ENCODE results near the gene PSTPIP2. TPM values are rescaled to one million over a fixed set of nuclear protein-coding genes. Genes with fewer than 3 reads are reported as not detected.

The PSTPIP2 gene
- total and polyA plus RNA-seq, 2 experiments from 2014 or later: 1.4 to 2.6 TPM

DNA sequence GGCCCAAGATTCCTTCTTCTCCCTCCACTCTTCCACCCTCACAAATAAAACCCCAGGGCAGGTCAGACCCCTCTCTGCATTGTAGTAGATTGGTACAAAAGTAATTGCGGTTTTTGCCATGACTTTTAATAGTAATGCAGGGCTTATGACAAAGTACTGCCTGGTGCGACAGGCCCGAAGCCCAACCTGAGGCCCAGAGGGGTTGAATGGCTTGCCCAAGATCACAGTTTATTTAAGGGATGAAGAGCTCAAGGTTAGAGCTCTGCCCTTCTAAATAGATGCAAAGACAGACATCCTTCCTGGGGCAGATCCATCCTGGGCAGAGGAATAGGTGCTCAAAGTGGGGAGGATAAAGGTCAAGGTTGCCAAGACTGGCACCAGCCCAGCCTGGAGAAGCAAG, 899 bp upstream of the PSTPIP2 start (continued):
- TF ChIP-seq EZH2 (IDR thresholded peaks at IDR 0.05; ENCODE audit: low read depth, unreplicated experiment): no peak
- no peak for TF ChIP-seq POLR2AphosphoS5 (IDR thresholded peaks at IDR 0.05; ENCODE audit: low read depth)
- no peak for TF ChIP-seq ZNF331 (CRISPR knock-in tag; IDR thresholded peaks at IDR 0.05; ENCODE audit: low read depth)

DNA sequence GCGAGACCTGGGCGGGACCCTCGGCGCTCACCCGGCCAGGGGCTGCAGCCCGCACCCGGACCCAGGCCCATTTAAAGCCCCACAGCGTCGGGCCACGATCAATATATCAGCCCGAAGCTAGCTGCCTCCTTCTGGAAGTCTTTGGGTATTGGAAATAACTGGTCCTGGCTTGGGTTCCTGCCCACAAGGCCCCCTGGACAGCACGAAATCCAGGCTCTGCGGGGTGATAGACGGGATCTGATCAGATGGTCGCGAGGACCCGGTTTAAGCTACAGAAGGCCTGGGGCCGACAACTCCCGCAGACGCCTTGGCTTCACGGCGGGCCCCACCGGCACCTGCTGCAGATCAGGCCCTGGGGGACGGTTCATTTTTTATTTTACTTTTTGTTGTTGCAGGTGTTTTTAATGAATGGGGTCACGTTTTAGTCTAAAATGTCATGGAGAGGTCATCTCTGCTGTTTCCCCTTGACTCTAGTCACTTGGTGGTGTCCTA, 362 bp upstream of the PSTPIP2 start:
- no peaks in the 10 kb centered on the region for H3K79me2 ChIP-seq (replicated peaks; ENCODE audit: insufficient read depth)

More for the DNA sequence above, 362 bp upstream of the PSTPIP2 start:
- DNase-seq (ENCODE audit: low spot score) (no peak), ATAC-seq (peak; percentile 31)
- no peak overlapping the region for H3K27ac ChIP-seq (ENCODE audit: low read depth)
- H3K36me3 Mint-ChIP-seq (ENCODE audit: low read depth): peaks cover 6% of the 10 kb centered on the region; the same call in 1 of the 3 replicates
- H3K4me2 ChIP-seq: peak overlapping the region; percentile 88
- 0 out of 2 replicates have a peak, but pooled peaks cover 1% of the 10 kb centered on the region for H3K36me3 ChIP-seq (ENCODE audit: insufficient read depth)
- H3K27ac Mint-ChIP-seq: no peak overlapping the region
- H4K20me1 ChIP-seq (replicated peaks; ENCODE audit: insufficient read depth): peaks cover 15% of the 10 kb centered on the region
- H3K4me3 ChIP-seq: peak overlapping the region; percentile 81
- peak overlapping the region; percentile 98 for H2AFZ ChIP-seq
- no peaks in the 10 kb centered on the region for H3K9me3 Mint-ChIP-seq
- peaks cover 2% of the 10 kb centered on the region; the same call in 2 of the 3 replicates for H3K4me1 Mint-ChIP-seq
- H3K27me3 ChIP-seq (ENCODE audit: insufficient read depth): peaks cover 39% of the 10 kb centered on the region
- H3F3A ChIP-seq (replicated peaks; ENCODE audit: low read depth): peaks cover 9% of the 10 kb centered on the region; the same call in 1 of the 2 replicates
- peak overlapping the region; percentile 77 for H3K4me3 Mint-ChIP-seq
- TF ChIP-seq, protein P1, sequence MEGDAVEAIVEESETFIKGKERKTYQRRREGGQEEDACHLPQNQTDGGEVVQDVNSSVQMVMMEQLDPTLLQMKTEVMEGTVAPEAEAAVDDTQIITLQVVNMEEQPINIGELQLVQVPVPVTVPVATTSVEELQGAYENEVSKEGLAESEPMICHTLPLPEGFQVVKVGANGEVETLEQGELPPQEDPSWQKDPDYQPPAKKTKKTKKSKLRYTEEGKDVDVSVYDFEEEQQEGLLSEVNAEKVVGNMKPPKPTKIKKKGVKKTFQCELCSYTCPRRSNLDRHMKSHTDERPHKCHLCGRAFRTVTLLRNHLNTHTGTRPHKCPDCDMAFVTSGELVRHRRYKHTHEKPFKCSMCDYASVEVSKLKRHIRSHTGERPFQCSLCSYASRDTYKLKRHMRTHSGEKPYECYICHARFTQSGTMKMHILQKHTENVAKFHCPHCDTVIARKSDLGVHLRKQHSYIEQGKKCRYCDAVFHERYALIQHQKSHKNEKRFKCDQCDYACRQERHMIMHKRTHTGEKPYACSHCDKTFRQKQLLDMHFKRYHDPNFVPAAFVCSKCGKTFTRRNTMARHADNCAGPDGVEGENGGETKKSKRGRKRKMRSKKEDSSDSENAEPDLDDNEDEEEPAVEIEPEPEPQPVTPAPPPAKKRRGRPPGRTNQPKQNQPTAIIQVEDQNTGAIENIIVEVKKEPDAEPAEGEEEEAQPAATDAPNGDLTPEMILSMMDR (conservative IDR thresholded peaks at IDR 0.05; ENCODE audit: low read depth in 2 of 2): no peak
- TF ChIP-seq, protein P2, sequence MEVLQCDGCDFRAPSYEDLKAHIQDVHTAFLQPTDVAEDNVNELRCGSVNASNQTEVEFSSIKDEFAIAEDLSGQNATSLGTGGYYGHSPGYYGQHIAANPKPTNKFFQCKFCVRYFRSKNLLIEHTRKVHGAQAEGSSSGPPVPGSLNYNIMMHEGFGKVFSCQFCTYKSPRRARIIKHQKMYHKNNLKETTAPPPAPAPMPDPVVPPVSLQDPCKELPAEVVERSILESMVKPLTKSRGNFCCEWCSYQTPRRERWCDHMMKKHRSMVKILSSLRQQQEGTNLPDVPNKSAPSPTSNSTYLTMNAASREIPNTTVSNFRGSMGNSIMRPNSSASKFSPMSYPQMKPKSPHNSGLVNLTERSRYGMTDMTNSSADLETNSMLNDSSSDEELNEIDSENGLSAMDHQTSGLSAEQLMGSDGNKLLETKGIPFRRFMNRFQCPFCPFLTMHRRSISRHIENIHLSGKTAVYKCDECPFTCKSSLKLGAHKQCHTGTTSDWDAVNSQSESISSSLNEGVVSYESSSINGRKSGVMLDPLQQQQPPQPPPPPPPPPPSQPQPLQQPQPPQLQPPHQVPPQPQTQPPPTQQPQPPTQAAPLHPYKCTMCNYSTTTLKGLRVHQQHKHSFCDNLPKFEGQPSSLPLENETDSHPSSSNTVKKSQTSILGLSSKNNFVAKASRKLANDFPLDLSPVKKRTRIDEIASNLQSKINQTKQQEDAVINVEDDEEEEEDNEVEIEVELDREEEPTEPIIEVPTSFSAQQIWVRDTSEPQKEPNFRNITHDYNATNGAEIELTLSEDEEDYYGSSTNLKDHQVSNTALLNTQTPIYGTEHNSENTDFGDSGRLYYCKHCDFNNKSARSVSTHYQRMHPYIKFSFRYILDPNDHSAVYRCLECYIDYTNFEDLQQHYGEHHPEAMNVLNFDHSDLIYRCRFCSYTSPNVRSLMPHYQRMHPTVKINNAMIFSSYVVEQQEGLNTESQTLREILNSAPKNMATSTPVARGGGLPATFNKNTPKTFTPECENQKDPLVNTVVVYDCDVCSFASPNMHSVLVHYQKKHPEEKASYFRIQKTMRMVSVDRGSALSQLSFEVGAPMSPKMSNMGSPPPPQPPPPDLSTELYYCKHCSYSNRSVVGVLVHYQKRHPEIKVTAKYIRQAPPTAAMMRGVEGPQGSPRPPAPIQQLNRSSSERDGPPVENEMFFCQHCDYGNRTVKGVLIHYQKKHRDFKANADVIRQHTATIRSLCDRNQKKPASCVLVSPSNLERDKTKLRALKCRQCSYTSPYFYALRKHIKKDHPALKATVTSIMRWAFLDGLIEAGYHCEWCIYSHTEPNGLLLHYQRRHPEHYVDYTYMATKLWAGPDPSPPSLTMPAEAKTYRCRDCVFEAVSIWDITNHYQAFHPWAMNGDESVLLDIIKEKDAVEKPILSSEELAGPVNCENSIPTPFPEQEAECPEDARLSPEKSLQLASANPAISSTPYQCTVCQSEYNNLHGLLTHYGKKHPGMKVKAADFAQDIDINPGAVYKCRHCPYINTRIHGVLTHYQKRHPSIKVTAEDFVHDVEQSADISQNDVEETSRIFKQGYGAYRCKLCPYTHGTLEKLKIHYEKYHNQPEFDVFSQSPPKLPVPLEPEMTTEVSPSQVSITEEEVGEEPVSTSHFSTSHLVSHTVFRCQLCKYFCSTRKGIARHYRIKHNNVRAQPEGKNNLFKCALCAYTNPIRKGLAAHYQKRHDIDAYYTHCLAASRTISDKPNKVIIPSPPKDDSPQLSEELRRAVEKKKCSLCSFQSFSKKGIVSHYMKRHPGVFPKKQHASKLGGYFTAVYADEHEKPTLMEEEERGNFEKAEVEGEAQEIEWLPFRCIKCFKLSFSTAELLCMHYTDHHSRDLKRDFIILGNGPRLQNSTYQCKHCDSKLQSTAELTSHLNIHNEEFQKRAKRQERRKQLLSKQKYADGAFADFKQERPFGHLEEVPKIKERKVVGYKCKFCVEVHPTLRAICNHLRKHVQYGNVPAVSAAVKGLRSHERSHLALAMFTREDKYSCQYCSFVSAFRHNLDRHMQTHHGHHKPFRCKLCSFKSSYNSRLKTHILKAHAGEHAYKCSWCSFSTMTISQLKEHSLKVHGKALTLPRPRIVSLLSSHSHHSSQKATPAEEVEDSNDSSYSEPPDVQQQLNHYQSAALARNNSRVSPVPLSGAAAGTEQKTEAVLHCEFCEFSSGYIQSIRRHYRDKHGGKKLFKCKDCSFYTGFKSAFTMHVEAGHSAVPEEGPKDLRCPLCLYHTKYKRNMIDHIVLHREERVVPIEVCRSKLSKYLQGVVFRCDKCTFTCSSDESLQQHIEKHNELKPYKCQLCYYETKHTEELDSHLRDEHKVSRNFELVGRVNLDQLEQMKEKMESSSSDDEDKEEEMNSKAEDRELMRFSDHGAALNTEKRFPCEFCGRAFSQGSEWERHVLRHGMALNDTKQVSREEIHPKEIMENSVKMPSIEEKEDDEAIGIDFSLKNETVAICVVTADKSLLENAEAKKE (CRISPR knock-in tag; IDR thresholded peaks at IDR 0.05): no peak
- TF ChIP-seq CREB1 (CRISPR knock-in tag; IDR thresholded peaks at IDR 0.05; ENCODE audit: low read depth): no peak
- TF ChIP-seq, protein P3, sequence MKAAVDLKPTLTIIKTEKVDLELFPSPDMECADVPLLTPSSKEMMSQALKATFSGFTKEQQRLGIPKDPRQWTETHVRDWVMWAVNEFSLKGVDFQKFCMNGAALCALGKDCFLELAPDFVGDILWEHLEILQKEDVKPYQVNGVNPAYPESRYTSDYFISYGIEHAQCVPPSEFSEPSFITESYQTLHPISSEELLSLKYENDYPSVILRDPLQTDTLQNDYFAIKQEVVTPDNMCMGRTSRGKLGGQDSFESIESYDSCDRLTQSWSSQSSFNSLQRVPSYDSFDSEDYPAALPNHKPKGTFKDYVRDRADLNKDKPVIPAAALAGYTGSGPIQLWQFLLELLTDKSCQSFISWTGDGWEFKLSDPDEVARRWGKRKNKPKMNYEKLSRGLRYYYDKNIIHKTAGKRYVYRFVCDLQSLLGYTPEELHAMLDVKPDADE (IDR thresholded peaks at IDR 0.05): no peak
- no peak for TF ChIP-seq EZH2phosphoT487 (IDR thresholded peaks at IDR 0.05; ENCODE audit: unreplicated experiment)
- H3K4me1 ChIP-seq (ENCODE audit: insufficient read depth): no peaks in the 10 kb centered on the region
- no peaks in the 10 kb centered on the region for H3K9me2 ChIP-seq (ENCODE audit: insufficient read depth)
- H3K27me3 Mint-ChIP-seq (ENCODE audit: insufficient read depth, low read depth, poor library complexity): peaks cover 32% of the 10 kb centered on the region
